Left colon (tissue), 2 donors: ENCODE results near the gene TSFM. TPM values are rescaled to one million over a fixed set of nuclear protein-coding genes. Genes with fewer than 3 reads are reported as not detected.
"Not testable (repeated sequence)": the region's sequence is repeated elsewhere in the genome, so short reads cannot be mapped to it uniquely, and the experiment has no call there.

Experiments
- ATAC-seq: fragments of 200-7000 bp; cut with Tn5 transposase; one replicate; pipeline ENCODE4 v1.9.1; 2020; ENCODE audit warnings: mild to moderate bottlenecking, moderate library complexity
- DNase-seq, 2 donors: peaks; one replicate each; pipeline ENCODE4 v3.0.0-alpha.2; 2020
- intact Hi-C, 2 donors: fragments of 100-400 bp; cut with DNase I in 1 of 2; cut with micrococcal nuclease in 1 of 2; formaldehyde crosslinking; loops; one replicate each; pipeline versions ENCODE4 v1.11.2 to v1.14.0; 2022; cut with DNase I, micrococcal nuclease
- total RNA-seq, 2 donors: library from RNA; stranded (reverse); fragmentation: NEBNext Ultra II Directional; extraction: Animal tissue kit (Norgen Biotek cat#: 25700); gene quantifications; one replicate each; pipeline ENCODE4 v1.2.1, GENCODE V29; 2021
- donor health status: DM: no; HTN: no; CAD: no.
- donor health status: DM: yes; HTN: yes; CAD: no.

Gene TSFM
- total RNA-seq, 2 donors from 2014 or later = 25.3 to 31.8 TPM

DNA sequence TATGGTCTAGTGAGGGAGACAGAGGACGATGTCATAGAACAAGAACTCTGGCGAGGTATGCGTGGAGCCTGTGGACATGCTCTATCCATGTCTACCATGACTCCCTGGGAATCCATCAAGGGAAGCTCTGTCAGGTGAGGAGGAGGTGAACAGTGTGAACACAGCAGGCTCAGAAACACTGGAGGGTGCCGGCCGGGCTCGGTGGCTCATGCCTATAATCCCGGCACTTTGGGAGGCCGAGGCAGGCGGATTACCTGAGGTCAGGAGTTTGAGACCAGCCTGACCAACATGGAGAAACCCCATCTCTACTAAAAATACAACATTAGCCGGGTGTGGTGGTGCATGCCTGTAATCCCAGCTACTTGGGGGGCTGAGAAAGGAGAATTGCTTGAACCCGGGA, 8.0 kb upstream of the TSFM start:
- ATAC-seq, DNase-seq, intact Hi-C loops: not testable (repeated sequence)

DNA sequence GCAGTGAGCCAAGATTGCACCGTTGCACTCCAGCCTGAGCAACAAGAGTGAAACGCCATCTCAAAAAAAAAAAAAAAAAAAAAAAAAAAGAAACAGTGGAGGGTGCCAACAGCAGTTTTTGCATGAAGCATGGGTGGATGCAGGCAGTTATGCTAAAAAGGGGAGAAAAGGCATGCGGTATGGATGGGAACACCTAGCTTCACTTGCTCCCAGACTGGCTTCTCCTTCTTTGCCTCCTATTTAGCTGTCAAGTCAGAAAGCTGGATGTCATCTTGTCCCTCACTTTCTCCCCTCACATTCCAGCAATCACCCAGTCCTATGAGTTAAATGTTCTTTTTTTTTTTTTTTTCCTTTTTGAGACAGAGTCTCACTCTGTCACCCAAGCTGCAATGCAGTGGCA, 7.5 kb upstream of the TSFM start:
- DNase-seq (no peak), ATAC-seq (no peak)
- intact Hi-C loops = no loop called here

DNA sequence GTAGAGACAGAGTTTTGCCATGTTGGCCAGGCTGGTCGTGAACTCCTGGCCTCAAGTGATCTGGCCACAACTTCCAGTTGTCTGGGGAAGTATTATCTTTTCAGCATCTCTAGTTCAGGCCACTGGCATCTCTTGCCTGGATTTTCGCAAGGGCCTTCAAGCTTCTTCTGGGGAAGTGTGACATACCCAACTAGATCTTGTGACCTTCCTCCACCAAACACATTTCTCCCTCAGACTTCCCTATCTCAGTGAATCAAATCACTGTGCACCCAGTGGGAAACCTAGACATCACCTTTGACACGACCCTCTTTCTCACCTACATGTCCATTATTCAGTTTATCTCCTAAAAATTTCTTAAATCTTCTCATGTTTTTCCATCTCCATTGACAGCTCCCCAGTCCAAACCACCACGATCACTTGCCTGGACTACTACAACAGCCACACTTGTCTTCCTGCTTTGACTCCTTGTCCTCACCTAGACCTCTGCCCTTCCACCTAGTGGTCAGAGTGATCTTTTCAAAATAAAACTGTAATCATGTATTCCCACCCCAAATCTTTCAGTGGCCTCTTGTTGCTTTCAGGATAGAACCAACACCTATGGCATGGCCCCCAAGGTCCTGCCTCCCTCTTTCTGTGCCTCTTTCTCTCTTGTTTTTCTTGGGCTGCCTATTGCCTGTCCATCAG, 6.9 kb upstream of the TSFM start:
- DNase-seq = no peak
- no peak for ATAC-seq
- intact Hi-C loops = no loop called here

DNA sequence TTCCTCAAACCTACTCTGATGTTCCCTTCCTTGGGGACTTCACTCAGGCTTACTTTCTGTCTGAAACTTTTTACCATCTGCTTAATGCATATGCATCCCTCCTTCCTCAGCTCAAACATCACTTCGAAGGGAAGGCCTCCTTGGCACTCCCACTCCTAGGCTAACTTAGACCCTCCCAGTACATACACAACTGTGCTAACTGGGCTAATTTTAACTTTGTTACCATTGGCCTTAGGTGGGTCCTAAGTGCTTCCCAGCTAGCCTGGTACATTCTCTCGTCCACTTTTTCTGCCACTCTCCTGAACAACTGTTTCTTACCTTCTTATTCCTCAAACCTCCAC, 6.4 kb upstream of the TSFM start:
- DNase-seq (no peak), ATAC-seq (no peak)
- intact Hi-C loops = no loop called here

DNA sequence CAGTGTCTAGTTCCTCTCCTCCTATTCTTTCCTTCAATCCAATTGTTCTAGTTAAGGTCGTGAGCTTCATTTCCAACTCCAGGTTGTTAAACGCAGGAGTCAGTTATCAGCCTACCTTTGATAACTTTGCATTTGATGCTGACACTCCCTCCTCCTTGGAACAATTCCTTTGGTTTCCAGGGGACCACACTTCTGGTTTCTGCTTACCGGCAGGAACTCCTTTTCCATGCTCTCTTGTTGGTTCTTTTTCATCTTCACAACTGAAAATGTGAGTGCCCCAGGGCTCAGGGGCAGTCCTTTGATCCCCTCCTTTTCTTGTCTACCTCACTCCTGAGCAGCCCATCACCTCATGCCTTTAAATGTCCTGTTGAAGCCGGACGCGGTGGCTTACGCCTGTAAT, 5.2 kb upstream of the TSFM start:
- DNase-seq = no peak
- ATAC-seq = no peak
- intact Hi-C loops = no loop called here

DNA sequence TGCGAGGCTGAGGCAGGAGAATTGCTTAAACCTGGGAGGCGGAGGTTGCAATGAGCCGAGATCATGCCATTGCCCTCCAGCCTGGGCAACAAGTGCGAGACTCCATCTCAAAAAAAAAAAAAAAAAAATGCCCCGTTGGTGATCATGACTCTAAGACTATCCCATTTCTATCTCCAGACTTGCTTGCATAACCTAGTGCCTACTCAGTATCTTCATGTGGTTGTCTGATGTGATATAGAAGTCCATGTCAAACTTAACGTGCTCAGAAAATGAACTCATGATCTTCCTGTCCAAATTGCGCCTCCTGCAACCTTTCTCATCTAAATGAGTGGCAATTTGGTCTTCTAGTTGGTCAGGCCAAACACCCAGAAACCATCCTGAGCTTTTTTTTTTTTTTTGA, 4.7 kb upstream of the TSFM start:
- DNase-seq = no peak
- intact Hi-C loops = no loop called here
- no peak for ATAC-seq

DNA sequence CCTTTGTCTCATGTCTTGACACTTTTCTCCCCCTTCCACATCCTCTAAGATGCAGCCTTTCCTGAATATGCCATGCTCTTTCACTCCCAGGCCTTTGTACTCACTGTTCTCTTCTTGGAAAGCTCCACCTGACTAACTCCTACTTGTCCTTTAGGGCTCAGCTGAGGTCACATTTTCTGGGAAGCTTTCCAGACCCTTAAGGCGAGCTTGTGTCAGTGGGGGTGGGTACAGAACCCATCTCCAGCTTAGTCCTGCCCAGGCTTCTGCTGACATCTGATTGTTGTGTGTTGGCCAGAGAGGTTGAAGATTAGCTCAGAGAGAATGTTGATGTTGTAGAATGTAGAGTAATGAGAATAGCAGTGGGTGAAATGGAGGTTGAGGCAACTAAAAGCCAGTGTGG, 2.9 kb upstream of the TSFM start:
- intact Hi-C loops = no loop called here
- DNase-seq = no peak
- ATAC-seq = no peak

DNA sequence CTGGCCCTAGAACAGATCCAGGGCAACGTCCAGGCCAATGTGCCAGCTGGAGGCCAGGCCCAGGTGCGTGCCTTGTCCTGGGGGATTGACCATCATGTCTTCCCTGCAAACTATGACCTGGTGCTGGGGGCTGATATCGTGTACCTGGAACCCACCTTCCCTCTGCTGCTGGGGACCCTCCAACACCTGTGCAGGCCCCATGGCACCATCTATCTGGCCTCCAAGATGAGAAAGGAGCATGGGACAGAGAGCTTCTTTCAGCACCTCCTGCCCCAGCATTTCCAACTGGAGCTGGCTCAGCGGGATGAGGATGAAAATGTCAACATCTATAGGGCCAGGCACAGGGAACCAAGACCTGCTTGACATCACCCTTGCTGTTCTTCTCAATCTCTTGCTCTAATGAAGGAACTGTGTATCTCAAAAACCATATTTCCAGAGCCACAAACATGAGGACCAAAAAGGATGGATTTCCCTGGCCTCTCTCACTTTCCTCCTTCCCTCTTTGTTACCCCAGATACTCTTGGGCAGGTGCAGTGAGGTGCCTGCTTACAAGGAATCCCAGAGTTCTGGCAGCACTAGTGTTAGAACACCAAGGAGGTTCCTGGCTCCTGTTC, 2.2 kb upstream of the TSFM start:
- no peak for ATAC-seq
- intact Hi-C loops = no loop called here
- DNase-seq = no peak

DNA sequence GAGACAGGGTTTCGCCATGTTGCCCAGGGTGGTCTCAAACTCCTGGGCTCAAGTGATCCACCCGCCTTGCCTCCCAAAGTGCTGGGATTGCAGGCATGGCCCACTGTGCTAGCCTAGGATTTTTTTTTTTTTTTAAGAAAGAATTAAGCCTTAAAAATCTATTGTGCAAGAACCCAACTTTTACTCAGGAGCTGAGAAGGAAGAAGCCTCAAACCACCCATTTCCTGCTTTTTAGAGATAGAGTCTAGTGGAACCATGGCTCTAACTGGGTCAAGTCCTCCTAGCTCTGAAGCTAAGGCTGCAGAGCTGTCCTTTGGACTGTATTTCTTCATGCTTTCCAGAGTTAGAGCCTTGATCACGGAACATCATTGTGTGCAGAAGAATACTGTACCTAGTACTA, 1.3 kb upstream of the TSFM start:
- ATAC-seq (no peak), DNase-seq (no peak)
- intact Hi-C loops = no loop called here

DNA sequence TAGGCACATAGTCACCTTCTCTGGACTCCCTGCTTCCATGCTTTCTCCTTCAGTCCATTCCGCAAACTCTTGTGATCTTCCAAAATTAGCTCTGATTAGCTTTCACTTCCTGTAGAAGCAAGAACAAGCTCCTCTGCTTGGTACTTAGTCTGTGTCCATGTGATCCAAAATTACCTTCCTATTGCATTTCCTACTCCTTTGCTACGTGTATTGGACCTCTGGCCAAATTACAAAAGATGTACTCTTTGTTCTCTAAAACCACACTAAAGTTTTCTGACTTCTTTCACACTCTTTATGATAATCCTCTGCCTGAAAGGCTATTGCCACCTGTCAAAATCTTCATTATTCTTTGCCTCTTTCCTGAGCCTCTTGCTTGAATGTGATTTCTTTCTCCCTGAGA, 786 bp upstream of the TSFM start:
- no peak for ATAC-seq
- intact Hi-C loops = no loop called here
- no peak for DNase-seq

DNA sequence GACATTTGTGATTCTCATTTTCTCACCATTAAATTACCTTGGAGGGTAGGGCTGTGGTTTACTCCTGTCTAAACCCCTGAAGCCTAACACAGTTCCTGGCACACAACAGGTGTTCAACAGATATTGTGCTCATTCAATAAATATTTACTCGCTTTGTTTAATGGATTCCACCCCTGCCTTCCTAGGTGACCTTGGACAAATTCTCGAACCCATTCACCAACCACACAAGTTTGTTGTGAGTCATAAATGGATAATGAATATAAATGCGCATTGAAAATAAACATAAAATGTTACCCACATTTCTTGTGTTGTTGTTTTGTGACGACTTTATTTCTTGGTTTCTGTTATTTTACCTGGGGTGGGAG, 362 bp upstream of the TSFM start:
- ATAC-seq (no peak), DNase-seq (no peak)
- intact Hi-C loops = no loop called here

DNA sequence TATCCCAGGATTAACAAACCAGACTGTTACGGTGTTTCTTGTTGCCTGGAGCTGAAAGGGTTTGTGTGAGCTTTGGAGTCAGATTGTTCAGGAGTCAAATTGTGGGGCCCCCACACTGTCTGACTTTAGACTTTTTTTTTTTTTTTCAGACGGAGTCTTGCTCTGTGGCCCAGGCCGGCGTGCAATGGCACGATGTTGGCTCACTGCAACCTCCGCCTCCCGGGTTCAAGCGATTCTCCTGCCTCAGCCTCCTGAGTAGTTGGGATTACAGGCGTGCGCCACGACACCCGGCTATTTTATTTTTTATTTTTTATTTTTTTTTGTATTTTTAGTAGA, 847 bp downstream of the TSFM start:
- ATAC-seq (no peak), DNase-seq (no peak)
- intact Hi-C loops = no loop called here

DNA sequence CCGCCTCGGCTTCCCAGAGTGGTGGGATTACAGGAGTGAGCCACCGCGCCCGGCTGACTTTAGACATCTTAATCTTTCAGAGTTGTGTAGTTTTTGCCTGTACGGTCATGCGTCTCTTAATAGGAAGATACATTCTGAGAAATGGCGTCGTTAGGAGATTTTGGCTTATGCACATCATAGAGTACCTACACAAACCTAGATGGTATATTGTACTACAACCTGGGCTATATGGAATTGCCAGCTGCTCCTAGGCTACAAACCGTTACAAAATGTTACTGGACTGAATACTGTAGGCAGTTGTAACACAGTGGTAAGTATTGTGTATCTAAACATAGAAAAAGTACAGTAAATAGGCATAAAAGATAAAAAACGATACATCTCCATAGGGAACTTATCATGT, 1.3 kb downstream of the TSFM start:
- intact Hi-C loops = no loop called here
- DNase-seq (no peak), ATAC-seq (no peak)

DNA sequence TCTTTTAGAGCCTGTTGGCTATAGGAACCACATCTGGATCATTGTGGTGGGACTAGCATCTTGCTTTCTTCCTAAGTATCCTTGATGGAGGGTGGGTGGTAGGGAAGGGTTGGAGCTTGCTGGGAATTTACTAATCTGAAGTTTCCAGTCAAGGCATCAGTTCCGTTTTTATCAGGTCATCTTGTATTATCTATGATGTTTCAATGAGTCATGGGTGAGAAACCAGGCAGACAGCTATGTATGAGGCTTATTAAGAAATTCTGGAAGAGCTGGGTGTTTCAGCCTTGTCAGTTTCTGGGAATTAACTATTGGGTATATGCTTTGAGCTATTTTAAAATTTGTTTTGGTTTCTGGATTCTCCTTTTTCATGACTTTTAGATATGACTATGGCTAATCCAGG, 11.3 kb downstream of the TSFM start:
- DNase-seq = no peak
- intact Hi-C loops = no loop called here
- no peak for ATAC-seq

DNA sequence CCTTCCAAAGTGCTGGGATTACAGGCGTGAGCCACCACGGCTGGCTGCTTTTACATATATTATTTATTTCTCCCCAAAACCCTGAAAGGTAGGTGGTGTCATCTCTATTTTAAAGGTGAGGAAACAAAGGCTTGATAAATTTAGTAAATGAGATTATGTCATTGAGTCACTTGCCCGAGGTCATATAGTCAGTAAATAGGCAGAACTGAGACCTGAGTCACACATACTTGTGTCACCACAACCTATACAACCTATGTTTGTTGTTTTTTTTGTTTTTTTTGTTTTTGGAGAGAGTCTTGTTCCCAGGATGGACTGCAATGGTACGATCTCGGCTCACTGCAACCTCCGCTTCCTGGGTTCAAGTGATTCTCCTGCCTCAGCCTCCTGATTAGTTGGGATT, 12.8 kb downstream of the TSFM start:
- intact Hi-C loops = no loop called here
- DNase-seq = no peak
- no peak for ATAC-seq

DNA sequence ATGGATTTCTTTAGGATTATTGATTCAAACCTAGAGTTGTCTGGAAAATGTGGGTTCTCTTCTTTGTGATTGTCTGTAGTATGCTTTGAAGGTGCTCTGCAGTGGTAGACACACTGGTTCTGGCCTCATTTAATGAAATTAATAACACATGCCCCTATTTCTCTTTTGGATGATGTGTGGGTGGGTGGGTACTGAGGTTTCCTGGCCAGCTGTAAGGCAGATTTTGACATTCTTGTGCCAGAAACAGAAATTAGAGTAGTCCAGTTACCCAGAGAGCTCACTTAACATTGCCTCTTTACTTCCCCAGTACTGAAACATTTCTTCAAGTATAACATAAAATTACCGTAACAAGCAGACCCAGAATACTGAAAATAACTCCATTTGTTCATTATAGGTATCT, 14.4 kb downstream of the TSFM start:
- ATAC-seq = no peak
- DNase-seq = no peak
- intact Hi-C loops = no loop called here

DNA sequence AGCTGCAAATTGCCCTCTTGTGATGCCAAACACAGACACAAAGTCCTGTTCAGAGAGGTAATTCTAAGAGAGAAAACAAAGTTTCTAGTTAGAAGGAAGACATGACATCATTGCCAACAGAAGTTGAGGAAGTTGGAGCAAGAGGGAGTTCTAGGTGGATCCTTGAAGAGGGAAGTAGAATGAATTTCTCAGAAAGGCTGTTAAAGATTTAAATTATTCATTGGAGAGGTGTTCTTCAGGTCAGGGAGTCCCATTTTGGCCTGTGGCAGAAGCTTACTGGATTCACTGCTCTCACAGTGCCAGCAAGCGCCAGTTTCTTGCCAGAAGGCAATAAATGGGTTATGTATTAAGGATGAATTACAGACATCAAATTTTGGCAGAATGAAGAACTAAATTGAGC, 15.3 kb downstream of the TSFM start:
- DNase-seq (no peak), ATAC-seq (peak; percentile 16)
- intact Hi-C loops = no loop called here

DNA sequence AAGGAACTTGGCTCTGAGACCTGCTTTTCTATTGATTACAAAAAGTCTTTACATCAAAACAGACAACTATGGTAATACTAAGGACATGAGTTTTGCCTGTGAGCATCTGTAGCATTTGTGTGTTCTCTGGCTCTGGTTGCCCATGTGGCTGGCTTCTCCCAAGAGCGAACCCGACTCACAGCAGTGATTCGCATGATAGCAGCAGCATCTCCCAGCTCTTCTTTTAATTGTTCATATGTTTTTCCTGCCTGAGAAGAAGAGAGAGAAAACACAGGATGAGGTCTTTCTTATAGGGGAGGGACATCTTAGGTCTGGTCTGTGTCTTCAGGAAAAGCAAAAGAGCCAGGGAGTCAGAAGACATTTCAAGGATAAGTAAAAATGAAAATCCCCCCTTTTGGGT, 18.4 kb downstream of the TSFM start:
- intact Hi-C loops = no loop called here
- ATAC-seq = no peak
- no peak for DNase-seq

DNA sequence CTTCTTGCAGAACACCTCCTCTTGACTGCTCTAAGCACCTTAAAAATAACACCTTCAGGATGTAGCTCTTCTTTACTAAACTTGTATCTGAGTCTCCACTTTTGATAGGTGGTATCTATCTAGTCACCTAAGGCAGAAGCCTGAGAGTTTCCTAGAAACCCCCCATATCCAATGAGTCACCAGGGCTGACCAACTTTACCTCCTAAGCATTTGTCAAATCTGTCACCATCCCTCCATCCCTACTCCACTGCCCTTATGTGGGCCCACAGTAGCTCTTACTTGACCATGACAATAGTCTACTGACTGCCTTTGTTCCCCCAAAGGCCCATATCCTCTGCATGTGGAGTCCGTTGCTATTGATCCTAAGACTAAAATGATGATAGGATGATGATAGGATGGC, 20.0 kb downstream of the TSFM start:
- ATAC-seq = no peak
- intact Hi-C loops = no loop called here
- no peak for DNase-seq

DNA sequence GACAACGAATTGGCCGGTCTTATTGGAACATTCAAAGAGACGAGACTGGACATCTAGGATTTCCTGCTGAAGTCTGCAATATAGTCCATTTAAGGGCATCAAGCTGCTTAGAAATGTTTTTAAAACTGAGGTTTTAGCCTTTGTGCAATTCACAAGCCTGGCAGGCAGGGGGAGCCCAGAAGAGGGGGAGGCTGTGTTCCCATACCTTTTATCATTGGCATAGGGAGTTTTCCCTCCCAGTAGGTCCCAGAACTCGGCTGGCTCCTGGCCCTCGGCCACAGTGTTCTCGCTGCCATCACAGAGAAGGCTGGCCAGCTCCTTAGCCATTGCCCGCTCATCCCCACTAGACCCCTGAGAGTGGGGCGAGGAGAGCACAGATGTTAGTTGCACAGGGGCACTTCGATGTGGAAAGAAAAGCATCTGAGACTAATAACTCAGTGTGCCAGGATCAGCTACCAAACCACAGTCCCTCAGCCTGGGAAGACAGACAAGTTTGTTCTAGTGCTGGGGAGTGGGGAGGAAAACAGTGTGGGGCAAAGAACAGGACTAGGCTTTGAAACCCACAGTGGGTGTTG, 20.8 kb downstream of the TSFM start:
- DNase-seq (peak; percentile 28 to 43), ATAC-seq (peak; percentile 85)
- intact Hi-C loops = no loop called here

DNA sequence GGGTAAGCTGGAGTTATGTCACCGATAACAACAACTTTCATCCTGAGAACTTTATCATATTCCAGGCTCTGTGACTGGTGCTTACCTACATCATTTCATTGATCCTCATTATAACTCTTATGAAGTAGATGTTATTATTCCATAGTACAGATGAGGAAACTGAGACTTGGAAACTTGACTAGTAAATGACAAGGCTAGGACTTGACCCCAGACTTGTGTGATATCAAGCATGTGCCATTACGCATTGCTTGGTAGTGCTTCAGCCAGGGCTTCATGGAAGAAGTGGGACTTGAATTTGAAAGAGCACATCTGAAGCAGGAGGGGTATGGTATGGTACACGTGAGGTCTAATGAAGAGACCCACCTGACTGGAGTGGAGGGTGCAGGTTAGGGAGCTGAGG, 24.1 kb downstream of the TSFM start:
- intact Hi-C loops = no loop called here
- no peak for ATAC-seq

More for the DNA sequence above, 24.1 kb downstream of the TSFM start:
- no peak for DNase-seq
